ENCODE measurements around the gene SRRM4.
A peak's percentile ranks its signal among the peaks of the same experiment; 100 is the strongest.
"Not testable (repeated sequence)": the region's sequence is repeated elsewhere in the genome, so short reads cannot be mapped to it uniquely, and the experiment has no call there.

The SRRM4 gene

DNA sequence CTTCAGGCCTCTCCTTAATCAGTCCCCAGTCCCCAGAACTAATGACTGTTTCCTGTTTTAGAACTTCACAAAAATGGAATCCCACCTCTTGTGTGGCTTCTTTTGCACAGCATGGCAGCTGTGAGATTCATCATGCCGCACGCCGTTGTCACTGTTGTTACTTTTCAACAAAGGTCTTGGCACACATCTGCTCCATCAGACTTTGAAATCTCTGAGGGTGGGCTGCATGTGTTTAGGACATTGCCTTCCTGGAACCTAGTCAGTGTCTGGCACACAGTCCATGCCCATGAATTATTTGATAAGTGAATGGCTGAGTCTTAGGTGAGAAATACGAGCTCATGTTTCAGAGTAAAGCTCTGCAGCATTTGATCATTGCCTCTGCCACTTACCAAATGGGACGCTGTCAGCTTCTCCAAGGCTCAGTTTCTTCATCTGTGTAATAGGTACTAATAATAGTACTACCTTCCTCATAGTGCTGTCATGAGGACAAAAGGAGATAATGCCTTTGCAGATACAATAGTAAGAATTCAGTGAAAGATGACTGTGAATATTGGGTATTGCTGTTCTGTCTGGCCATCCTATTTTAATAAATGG lies 90.4 kb downstream of the SRRM4 start:
- no peak for DNase-seq

DNA sequence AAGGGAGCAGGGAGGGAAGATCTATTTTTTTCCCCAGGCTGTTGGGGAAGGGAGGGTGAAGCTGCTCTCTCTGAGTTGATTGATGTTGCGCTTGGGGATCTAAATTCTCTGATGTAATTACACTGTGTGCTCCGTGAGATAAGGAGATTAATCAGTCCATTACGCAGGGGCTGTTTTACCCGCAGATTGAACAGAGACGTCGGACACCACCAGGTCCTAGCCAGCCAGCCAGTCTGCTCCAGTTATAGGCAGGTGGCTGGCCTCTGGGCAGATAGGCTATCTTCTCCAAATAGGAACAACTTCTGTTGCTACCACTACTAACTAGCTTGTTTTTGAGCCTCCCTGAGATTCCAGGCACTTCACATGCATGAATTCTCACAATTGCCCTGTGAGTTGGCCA lies 91.1 kb downstream of the SRRM4 start:
- DNase-seq: no peak

DNA sequence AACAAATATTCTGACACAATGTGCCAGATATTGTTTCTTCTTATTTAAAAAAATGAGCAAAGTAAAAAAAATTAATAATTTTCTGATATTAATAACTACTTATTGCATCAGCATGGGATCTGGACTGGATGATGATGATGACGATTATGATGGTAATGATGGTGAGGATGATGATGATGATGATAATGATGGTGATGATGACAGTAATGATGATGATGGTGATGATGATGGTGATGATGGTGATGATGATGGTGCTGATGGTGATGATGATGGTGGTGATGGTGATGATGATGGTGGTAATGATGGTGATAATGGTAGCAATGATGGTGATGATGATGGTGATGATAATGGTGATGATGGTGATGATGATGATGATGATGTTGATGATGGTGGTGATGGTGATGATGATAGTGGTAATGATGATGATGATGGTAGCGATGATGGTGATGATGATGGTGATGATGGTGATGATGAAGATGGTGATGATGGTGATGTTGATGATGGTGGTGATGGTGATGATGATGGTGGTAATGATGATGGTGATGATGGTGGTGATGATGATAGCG lies 94.0 kb downstream of the SRRM4 start:
- DNase-seq: no peak

DNA sequence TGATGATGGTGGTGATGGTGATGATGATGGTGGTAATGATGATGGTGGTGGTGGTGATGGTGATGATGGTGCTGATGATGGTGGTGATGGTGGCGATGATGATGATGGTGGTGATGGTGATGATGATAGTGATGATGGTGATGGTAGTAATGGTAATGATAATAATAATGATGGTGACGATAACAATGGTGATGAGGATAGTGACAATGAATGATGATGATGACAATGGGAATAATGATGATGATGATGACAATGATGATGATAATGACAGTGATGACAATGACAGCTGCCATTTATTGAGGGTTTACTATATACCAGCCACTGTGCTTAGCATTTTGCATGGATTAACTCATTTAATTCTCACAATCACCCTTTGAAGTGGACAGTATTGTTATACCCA lies 94.6 kb downstream of the SRRM4 start:
- DNase-seq: no peak

DNA sequence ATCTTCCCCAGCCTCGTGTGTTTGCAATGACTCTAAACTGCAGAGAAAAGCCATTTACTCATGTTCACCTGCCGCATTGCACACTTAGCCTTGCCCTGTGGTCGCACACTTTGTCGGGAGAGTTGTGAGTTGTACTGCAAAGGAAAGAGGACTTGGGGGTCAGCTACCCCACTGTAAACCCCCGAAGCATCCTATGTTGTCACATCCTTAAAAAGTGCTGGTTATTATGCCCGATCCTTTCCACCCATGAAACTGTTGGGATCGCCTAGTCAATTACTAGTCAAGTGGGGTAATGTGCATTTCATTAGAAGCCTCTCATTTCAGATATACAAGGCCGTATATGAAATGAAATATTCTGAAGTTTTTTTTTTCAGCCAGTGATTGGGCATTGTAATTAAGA lies 98.2 kb downstream of the SRRM4 start:
- no peak for DNase-seq

DNA sequence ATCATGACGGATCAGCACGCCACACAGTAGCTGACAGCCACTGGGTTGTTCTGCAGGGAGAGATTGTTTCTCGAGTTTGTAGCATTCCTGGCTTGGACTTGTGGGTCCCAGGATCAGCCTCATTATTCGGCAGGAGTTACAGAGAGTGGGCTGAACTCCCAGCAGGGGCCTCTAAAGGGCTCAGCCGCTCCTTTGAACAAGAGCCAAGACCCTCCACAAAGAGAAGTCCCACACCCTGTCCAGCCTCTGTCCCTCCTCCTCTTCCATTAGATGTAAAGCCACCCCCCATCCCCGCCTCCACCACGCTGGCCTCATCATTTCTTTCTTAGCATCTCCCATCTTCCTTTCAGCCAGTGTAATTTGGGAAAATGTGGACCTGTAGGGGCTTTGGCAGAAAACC lies 100.7 kb downstream of the SRRM4 start:
- no peak for DNase-seq

DNA sequence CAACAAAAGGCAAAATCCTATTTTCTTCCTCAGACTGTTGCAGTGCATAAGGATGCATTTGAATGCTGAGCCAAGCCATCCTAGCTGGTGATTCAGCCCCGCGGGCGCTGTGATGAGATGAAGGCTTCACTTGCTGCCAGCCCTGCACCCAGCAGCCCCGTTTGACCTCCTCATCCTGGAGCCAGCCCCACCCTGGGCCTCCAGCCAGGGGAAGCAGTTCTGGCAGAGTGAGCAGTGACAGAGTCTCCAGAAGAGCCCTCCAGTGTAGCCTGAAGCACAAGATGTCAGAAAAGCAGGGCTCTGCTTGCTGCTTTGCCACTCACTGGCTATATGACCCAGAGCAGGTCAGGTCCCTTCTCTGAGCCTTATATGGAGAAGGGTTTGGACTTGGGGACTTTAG lies 101.2 kb downstream of the SRRM4 start:
- DNase-seq: no peak

DNA sequence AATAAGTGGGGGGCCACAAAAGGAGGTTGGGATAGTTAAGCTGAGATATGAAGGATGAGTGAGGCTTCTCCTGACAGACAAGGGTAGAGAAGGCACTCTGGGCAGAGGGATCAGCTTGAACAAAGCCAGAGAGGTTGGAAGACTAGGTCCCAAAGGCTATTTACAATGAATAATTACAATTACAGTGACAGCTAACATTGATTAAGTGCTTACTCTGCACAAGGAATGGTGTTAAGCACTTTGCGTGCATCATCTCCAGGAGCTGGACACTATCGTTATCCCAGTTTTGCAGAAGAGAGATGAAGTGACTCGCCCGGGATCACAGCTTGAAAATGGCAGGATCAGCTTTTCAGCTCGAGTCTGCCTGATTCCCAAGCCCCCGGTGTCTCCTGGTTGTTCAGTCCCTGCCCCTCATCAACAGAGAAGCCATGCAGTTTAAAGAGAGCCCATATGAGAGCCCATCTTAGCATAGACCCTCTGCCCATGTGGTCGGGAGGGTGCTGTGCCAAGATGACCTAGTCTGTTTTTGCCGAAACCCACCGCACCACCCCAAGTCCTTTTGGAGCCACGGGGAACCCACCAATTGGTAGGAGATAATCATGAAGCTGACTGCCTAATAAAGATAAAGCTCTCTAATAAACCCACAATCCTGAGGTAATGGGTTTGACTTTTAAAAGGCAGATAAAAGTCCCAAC lies 107.5 kb downstream of the SRRM4 start:
- no peak for DNase-seq

DNA sequence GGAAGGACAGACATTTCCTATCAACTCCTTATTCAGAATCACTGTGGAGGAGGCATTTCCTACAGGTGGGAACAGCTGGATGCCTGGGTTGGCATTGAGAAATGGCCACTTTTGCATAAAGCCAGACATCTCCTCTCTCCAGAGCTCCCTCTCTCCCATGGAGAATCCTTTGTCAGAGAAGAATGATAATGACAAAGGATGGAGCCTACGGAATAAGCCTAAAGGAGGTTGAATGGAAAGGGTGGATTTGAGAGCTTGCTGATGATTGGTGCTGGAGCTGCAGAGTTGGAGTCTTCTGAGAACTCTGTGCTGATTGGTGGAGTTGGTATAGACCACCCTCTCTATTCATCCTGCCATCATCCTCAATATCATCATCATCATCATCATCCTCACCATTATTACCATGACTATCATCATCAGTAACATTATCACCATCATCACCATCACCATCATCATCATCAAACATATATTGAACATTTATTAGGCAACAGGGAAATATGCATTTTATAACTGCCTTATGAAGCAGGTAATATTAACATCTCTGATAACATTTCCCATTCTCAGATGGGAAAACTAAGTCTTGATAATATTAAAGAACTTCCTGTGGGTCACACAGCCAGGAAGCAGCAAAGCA lies 108.2 kb downstream of the SRRM4 start:
- DNase-seq: no peak

DNA sequence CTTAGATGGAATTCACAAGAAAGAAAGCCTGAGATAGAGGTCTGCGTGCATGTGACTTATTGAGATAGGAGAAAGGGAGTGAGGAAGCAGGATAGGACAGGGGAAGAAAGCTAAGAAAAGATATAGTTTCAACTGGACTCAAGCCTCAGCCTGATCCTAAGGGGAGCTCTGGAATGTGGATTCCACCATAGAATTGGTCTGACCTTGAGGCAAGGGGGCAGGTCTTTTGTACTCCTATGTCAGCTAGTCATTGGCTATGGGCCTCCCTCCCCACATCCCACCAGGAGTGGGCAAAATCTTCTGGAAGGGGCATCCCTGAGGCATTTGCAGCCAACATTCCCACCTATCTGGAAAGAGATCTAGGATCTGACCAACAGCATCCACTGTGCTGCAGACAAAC lies 108.9 kb downstream of the SRRM4 start:
- DNase-seq: no peak

DNA sequence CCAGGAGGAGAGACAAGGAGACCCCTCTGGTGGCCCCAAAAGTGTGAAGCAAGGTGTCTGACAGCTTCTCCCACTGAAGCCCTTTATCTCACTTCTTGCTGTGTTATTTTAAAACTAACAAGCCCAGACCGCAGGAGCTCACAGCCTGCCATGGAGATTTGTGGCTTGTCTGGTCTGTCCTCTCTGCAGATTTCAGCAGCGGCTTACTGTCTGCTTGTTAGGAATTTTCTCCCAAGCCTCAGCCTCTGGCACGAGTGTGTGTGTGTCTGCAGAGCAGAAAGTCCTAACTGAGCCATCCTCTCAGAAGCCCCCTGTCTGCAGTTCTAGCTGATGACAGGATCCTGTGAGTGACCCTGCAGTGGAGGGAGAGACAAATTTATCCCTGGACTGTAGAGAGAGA lies 109.5 kb downstream of the SRRM4 start:
- DNase-seq: no peak

DNA sequence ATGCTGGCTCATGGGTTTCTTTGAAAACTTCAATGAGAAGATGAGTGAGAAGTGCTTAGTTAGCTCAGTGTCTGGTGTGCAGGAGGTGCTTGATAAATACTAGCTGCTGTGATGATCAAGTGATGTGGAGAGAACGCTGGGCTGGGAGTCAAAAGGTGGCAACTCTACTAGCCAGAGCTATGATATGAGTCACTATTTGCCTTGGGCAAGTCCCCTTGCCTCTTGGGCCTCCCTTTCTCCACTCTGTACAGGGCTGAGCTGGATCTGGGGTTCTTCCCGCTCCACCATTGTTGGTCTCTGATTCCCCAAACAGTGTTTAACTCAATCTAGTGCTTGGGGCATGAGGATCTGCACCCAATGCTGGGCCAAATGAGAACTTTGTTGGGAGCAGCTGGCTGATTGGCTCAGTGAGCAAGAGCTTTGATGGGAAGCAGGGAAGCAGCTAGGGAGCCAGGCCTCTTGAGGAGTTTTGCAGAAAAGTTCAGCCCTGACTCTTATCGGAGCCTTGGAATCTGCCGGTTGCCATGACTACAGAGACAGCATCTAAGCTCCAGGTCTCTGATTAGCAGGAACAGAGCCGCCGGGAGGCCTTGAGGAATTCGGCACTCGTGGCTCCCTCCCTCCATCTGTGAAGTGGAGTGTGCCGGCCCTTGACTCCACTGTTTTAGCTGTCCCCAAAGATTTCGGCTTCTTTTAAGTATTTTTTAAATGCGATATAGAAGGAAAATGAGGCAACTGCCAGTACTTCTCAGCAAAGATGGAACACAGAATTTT lies 115.3 kb downstream of the SRRM4 start:
- DNase-seq: no peak

DNA sequence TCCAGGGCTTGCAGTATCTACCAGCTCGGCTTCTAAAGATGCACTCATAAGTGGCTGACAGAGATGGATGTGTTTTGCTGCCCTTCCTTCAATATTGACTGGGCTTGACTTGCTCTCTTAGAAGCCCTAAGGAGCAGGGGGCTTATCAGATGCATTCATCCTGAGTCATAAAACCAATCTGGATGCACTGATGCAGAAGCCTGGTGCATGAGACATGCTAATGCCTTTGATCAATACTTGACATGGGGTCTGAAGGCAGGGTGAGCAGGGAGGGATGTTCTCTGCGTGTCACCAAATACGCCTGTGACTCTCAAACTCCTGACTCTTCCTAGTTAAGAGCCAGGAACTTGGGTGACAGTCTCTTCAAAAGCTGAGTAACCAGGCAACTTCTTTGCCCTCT lies 119.6 kb downstream of the SRRM4 start:
- no peak for DNase-seq

DNA sequence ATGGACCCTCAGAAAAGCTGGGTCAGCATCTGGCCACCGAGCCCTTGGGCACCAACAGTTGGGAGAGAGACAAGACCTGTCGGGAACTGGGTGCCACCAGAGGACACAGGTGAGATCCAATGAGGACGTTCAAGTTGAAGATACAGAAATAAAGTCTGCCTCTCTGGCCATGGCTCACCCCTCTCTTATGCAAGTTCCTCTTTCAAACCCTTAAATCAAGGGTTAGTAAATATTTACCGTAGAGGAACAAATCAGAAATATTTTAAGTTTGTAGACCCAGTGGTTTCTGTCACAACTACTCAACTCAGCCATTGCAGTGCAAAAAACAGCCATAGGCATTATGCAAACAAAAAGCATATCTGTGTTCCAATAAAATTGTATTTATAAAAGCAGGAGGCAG lies 120.9 kb downstream of the SRRM4 start:
- no peak for DNase-seq

DNA sequence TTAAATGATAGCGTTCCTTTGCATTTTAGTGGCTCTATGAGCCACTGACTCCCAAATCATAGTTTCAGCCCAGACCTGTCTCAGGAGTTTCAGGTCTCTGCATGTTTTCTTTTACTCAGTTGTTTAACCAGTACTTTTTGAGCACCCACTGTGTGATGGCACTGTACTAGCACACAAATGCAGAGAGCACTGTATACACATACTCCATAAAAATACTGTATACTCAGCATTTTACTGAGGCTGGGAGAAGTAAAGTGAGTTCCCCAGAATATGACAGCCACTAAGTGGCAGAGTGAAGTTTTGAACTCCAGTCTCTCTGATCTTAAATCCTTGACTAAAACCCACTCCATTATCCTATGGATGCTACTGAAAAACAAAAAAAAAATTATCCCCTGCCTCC lies 121.4 kb downstream of the SRRM4 start:
- no peak for DNase-seq

DNA sequence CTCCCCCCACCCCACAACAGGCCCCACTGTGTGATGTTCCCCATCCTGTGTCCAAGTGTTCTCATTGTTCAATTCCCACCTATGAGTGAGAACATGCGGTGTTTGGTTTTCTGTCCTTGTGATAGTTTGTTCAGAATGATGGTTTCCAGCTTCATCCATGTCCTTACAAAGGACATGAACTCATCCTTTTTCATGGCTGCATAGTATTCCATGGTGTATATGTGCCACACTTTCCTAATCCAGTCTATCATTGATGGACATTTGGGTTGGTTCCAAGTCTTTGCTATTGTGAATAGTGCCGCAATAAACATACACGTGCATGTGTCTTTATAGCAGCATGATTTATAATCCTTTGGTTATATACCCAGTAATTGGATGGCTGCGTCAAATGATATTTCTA lies 123.6 kb downstream of the SRRM4 start:
- DNase-seq: not testable (repeated sequence)

DNA sequence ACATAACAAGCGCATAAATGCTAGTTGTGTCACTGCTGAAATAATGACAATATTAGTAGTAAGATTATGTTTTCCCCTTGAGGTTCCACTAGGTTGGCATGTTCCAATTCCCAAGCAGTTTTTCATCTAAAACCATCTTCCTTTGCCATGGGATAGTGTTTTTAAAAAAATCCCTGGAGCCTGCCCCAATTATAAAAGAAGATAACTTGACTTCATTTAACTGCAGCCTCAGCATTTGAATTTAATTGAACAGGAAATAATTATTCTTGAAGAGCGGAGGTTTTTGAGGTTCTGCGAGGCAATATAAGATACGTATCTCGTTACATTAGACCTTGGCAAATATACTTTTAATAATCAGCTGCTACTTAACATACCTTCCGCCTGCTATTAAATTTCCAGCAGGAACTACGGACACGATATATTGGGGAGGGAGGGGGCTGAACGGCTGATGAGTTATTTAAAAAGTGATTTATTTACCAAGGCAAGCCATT lies 132.2 kb downstream of the SRRM4 start:
- peak; percentile 32 for DNase-seq

DNA sequence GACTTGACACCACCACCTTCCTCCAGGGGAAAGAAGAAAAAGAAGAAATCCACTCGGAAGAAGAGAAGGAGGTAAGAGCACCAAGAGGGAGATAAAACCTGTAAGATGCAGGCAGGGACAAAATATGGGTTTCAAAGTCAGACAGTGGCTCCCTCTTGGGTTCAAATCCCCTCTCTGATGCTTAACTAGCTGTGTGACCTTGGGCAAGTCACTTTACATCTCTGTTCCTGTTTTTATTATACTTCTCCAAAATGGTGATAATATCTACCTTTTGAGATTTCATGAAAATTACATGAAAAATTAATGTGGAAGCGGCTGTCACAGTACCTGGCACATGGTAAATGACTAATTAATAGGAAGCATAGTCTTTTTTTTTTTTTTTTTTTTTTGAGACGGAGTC lies 133.0 kb downstream of the SRRM4 start:
- DNase-seq: no peak

DNA sequence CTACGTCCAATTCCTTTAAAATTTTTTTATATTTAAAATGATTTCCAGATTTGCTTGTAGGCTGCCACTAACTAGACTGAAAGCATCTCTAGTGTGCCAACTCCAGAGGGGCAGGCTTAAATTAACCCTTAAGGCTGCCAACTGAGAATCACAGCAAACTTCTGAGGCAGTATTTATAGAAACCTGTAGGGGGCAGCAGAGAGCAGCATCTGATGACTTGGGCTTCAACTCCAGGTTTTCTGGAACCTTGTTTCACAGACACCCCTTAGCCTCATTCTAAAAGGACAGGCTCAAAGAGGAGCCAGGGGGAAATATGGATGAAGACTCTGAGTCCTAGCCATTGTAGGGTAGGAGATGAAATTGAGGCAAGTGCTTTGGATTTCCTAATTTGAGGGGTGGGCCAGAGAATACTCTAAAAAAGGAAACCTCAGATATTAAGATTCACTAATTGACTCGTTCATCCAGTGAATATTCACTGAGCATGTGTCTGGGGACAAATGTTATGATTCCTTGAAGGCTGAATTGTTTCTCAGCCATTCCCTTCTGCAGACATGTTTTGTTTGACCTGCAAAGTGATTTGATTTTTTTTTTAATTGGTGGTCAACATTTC lies 134.1 kb downstream of the SRRM4 start:
- DNase-seq: peak; percentile 79

DNA sequence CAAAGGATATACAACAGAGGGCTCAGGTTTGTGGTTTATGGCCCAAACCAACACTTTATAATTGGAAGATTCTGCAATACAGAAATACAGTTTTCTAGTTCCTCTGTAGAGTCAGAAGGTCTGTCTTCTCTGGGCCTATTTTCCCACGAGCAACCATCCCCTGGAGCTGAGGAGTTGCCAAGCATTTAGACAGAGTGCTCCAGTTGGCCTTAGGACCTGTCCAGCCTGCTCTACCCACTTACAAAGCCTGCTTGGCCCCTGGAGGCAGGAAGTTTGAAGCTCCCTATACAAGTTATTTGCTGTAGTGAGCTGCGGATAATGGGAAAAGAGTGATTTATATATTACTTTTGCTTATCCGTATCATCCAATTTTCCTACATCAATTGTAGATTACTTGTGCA lies 136.6 kb downstream of the SRRM4 start:
- DNase-seq: no peak

DNA sequence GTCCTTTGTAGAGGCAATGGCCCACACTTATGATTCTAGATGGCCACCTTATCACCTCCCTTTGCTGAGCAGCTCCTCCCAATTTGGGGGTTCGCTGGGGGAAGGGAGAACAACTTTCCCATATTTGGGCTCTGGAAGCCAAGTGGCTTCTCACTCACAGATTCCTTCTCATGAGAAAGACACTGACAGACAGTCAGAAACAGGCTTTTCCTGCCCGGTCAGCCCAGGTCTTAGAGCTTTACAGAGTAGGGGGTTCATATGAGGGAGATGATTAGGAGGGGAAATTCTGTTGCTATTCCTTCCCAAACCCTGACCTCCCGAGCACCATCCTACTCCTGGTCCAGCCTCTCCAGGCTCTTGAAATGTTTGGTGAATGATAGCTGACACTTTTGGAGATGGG lies 137.3 kb downstream of the SRRM4 start:
- DNase-seq: no peak

DNA sequence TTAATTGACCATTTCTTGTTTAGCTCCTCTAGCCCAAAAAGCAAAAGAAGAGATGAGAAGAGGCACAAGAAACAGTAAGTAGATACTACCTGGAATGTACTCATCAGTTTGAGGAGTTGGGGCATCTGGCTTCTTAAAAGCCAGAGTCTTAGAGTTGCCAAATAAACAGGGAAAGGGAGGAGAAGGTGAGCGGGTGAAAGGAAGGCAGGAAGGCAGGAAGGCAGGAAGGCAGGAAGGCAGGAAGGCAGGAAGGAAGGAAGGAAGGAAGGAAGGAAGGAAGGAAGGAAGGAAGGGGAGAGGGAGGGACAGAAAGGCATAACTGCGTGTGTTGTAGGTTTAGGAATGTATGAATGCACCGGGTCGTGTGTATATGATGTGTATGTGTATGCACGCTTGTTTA lies 140.7 kb downstream of the SRRM4 start:
- DNase-seq: no peak

DNA sequence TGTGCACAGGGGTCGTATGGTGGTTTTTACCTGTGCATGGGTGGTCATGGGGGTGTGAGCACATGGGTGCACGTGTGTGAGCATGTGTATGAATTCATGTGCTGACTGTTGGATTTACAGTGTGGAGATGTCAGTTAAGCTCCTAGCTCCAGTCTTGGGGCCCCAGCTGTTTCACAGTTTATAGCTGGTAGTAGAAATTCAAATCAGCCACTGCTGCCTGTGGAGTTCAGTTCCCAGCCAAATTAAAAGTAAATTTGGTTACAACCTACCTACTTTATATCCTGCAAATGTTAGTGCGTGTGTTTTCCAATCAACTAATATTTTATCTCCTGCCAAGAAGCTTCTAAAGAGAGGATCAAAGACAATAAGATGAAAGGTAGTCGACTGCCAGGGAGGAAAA lies 141.4 kb downstream of the SRRM4 start:
- no peak for DNase-seq

Measured in NCI-H510A treated with DMSO at 0.1 percent for 48 hours (cell line).